Pancreas (tissue), 10 donors: Measurements from ENCODE around the gene IL26. TPM values are rescaled to one million over a fixed set of nuclear protein-coding genes. Genes with fewer than 3 reads are reported as not detected.

Experiments
- ATAC-seq, 4 donors: fragments of 200-7000 bp; cut with Tn5 transposase; one replicate each; pipeline versions ENCODE4 v1.8.0 to v1.9.1; 2020; ENCODE audit warnings: mild to moderate bottlenecking in 4 of 4, moderate library complexity in 4 of 4
- DNase-seq, 6 donors: peaks; one replicate each; pipeline ENCODE4 v3.0.0-alpha.2; 2020
- FAIRE-seq: peaks from 2 replicates; lab custom pipeline; 2012; peaks lifted over from hg19 to GRCh38; lab: Jason Lieb, UNC
- H3K27ac ChIP-seq, 4 donors: fragments of 200-600 bp; sonication (generic); 1 replicate in 3 of 4; 2 replicates in 1 of 4; pipeline versions ENCODE4 v1.5.0 to v1.8.0; 2020
- H3K27me3 ChIP-seq, 4 donors: fragments of 200-600 bp; one replicate each; pipeline ENCODE4 v1.8.0; 2021
- H3K36me3 ChIP-seq, 3 donors: fragments of 200-600 bp; sonication (generic) in 1 of 3; one replicate each; pipeline versions ENCODE4 v1.5.0 to v1.8.0; 2020 to 2021
- H3K4me1 ChIP-seq, 3 donors: fragments of 200-600 bp; one replicate each; pipeline ENCODE4 v1.8.0; 2021
- H3K4me3 ChIP-seq, 4 donors: fragments of 200-600 bp; sonication (generic) in 2 of 4; one replicate each; pipeline versions ENCODE4 v1.5.0 to v1.8.0; 2020 to 2021
- H3K9me3 ChIP-seq, 4 donors: fragments of 200-600 bp; one replicate each; pipeline ENCODE4 v1.8.0; 2021
- WGBS, 2 donors: extraction: QIAGEN DNeasy Blood & Tissue Kit; methylation state at CpG; one replicate each; pipeline ENCODE4 v1.1.7; 2013; 5-methylcytosine and 5-hydroxymethylcytosine counted together
- intact Hi-C, 3 donors: fragments of 100-400 bp; cut with DNase I; formaldehyde crosslinking; loops; one replicate each; pipeline versions ENCODE4 v1.11.1 to v1.14.2; 2022
- polyA plus RNA-seq, 2 donors: library from polyadenylated mRNA; stranded (reverse); fragments of 200-250 nt; gene quantifications; one replicate each; pipeline ENCODE4 v1.2.3, GENCODE V29; 2013
- total RNA-seq, 6 donors: library from RNA; stranded (reverse); fragmentation: NEBNext Ultra II Directional in 4 of 6; extraction: Animal tissue kit (Norgen Biotek cat#: 25700) in 4 of 6; gene quantifications; one replicate each; pipeline versions ENCODE4 v1.2.1 to v1.2.4, GENCODE V29; 2021 to 2023
- TF ChIP-seq, protein P1 (sequence below), 4 donors: fragments of 200-600 bp; sonication (generic) in 3 of 4; IDR thresholded peaks; one replicate each; pipeline versions ENCODE4 v1.5.0 to v1.8.0; 2021; ENCODE audit warnings: antibody characterized with exemption in 4 of 4
- donor health status: healthy with polysubstance abuse.
- donor health status: DM: no; HTN: no; CAD: no; lungs with moderate emphysema.
- donor health status: DM: no; HTN: no; CAD: no.
- donor health status: control.
- donor health status: control.
- donor health status: Bipolar disorder and iron deficiency.
- donor health status: DM: yes; HTN: yes; CAD: no.
- donor health status: DM: no; HTN: no; CAD: no.
- donor health status: DM: no; HTN: no; CAD: no.
- donor health status: DM: yes; HTN: yes; CAD: no.

Gene IL26
- total and polyA plus RNA-seq, 8 donors = not detected

DNA sequence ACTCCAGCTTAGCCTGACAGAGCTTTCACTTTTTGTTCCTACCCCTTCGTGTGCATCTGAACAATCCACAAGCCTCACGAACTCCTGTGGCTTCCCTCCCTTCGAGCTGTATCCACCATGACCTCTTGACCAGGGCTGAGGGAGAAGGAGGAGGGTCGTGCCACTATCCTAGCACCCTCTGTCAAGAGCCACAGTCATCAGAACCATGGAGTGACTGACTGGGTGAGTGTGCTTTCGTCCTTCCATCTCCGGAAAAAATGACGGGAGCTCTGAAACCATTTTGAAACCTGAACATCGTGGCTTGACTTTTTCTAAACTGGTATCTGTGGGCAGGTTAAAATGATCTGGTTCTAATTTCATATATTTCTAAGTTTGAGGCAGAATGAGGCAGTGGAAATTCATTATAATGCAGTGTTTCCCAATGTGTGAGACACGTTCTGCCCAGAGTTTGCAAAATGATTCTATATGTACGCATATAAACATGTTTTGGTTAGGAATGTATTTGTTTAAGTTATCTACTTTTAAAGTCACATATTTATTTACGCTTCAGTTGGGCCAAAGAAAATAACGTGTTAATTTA lies 27.0 kb downstream of the IL26 start:
- H3K36me3 ChIP-seq = no peaks in the 10 kb centered on the region
- H3K4me3 ChIP-seq = no peak overlapping the region
- intact Hi-C loops = no loop called here
- ATAC-seq (no peak), FAIRE-seq (no peak), DNase-seq (no peak)
- WGBS, 2 donors = 73 to 75% methylated on average over 12 of the region's 12 CpGs
- no peaks in the 10 kb centered on the region for H3K27me3 ChIP-seq
- TF ChIP-seq, protein P1, sequence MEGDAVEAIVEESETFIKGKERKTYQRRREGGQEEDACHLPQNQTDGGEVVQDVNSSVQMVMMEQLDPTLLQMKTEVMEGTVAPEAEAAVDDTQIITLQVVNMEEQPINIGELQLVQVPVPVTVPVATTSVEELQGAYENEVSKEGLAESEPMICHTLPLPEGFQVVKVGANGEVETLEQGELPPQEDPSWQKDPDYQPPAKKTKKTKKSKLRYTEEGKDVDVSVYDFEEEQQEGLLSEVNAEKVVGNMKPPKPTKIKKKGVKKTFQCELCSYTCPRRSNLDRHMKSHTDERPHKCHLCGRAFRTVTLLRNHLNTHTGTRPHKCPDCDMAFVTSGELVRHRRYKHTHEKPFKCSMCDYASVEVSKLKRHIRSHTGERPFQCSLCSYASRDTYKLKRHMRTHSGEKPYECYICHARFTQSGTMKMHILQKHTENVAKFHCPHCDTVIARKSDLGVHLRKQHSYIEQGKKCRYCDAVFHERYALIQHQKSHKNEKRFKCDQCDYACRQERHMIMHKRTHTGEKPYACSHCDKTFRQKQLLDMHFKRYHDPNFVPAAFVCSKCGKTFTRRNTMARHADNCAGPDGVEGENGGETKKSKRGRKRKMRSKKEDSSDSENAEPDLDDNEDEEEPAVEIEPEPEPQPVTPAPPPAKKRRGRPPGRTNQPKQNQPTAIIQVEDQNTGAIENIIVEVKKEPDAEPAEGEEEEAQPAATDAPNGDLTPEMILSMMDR (IDR thresholded peaks at IDR 0.05) = no peak
- no peak overlapping the region for H3K27ac ChIP-seq
- no peaks in the 10 kb centered on the region for H3K9me3 ChIP-seq
- no peaks in the 10 kb centered on the region for H3K4me1 ChIP-seq

- ATAC-seq (no peak), DNase-seq (no peak), FAIRE-seq (no peak)
- intact Hi-C loops = no loop called here
- H3K27me3 ChIP-seq = no peaks in the 10 kb centered on the region
- no peak overlapping the region for H3K27ac ChIP-seq
- no peak overlapping the region for H3K4me3 ChIP-seq
- H3K36me3 ChIP-seq = no peaks in the 10 kb centered on the region
- H3K9me3 ChIP-seq = no peaks in the 10 kb centered on the region
- TF ChIP-seq, protein P1 (IDR thresholded peaks at IDR 0.05) = no peak
- H3K4me1 ChIP-seq = no peaks in the 10 kb centered on the region
Measured at GRCh38 chr12:68190301-68190700, 35.3 kb downstream of the IL26 start.

GRCh38 chr12:68189821-68190242 lies 35.8 kb downstream of the IL26 start:
- FAIRE-seq = no peak
- no peak for DNase-seq
- 67 to 73% methylated on average over 4 of the region's 4 CpGs for WGBS, 2 donors

DNA sequence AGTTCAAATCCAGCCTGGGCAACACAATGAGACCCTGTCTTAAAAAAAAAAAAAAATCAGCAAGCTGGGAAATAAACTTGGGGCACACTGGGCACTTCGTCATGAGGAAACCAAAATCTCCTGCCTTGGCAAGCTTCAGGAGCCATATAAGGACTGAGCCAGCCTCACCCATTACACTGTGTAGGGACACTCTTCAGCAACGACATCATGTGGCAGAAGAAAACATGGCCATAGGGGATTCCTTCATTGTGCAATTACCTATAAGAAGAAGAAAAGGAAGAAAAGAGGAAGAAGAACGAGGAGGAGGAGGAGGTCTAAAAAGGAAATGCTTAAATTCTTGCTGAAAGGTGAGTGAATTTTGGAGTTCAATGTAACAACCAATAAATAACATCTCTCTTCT lies 40.0 kb downstream of the IL26 start:
- H3K36me3 ChIP-seq = no peaks in the 10 kb centered on the region
- H3K9me3 ChIP-seq = no peaks in the 10 kb centered on the region
- TF ChIP-seq, protein P1 (IDR thresholded peaks at IDR 0.05) = no peak
- DNase-seq (no peak), FAIRE-seq (no peak), ATAC-seq (no peak)
- no peak overlapping the region for H3K27ac ChIP-seq
- H3K27me3 ChIP-seq = no peaks in the 10 kb centered on the region
- WGBS, 2 donors = 61 to 75% methylated on average over 3 of the region's 3 CpGs
- intact Hi-C loops = no loop called here
- H3K4me3 ChIP-seq = no peak overlapping the region
- no peaks in the 10 kb centered on the region for H3K4me1 ChIP-seq

More at GRCh38 chr12:68189821-68190242, 35.8 kb downstream of the IL26 start:
- H3K27ac ChIP-seq = no peak overlapping the region
- no peaks in the 10 kb centered on the region for H3K4me1 ChIP-seq
- ATAC-seq = no peak
- no peak overlapping the region for H3K4me3 ChIP-seq
- H3K27me3 ChIP-seq = no peaks in the 10 kb centered on the region
- H3K9me3 ChIP-seq = no peaks in the 10 kb centered on the region
- intact Hi-C loops = no loop called here
- TF ChIP-seq, protein P1 (IDR thresholded peaks at IDR 0.05) = no peak
- no peaks in the 10 kb centered on the region for H3K36me3 ChIP-seq
